Loucy (cell line): ENCODE measurements around the gene NAPSA.
"Not testable (repeated sequence)": the region's sequence is repeated elsewhere in the genome, so short reads cannot be mapped to it uniquely, and the experiment has no call there.

Experiments
- H2AFZ ChIP-seq: fragments of 200-600 bp; sonication (generic); 2 replicates; pipeline ENCODE4 v1.6.0; 2016; ENCODE audit warnings: antibody characterized with exemption, mild to moderate bottlenecking, low read length, moderate library complexity
- H3F3A ChIP-seq: fragments of 200-600 bp; 2 replicates; pipeline ENCODE4 v1.6.0; 2016; ENCODE audit warnings: antibody characterized with exemption, low read depth, mild to moderate bottlenecking
- H3K27me3 ChIP-seq: fragments of 200-600 bp; sonication (generic); 2 replicates; pipeline ENCODE4 v1.6.1; 2014; ENCODE audit warnings: low read length, mild to moderate bottlenecking; ENCODE audit not compliant: insufficient read depth, poor library complexity, severe bottlenecking
- H3K36me3 ChIP-seq: fragments of 200-600 bp; sonication (generic); 2 replicates; pipeline ENCODE4 v1.6.1; 2016; ENCODE audit warnings: low read length; ENCODE audit not compliant: insufficient read depth
- H3K4me1 ChIP-seq: fragments of 200-600 bp; sonication (generic); 2 replicates; pipeline ENCODE4 v1.5.1; 2014; ENCODE audit warnings: low read length, mild to moderate bottlenecking; ENCODE audit not compliant: insufficient read depth, poor library complexity, severe bottlenecking
- H3K4me2 ChIP-seq: fragments of 200-600 bp; sonication (generic); 2 replicates; pipeline ENCODE4 v1.6.0; 2014; ENCODE audit warnings: antibody characterized with exemption, low read length, low read depth, mild to moderate bottlenecking; ENCODE audit not compliant: poor library complexity, severe bottlenecking
- H3K4me3 ChIP-seq: fragments of 200-600 bp; sonication (generic); 2 replicates; pipeline ENCODE4 v1.5.1; 2014; ENCODE audit warnings: low read length, mild to moderate bottlenecking, mixed read lengths; ENCODE audit not compliant: poor library complexity, severe bottlenecking
- H3K79me2 ChIP-seq: fragments of 200-600 bp; sonication (generic); 2 replicates; pipeline ENCODE4 v1.6.1; 2014; ENCODE audit warnings: low read length; ENCODE audit not compliant: insufficient read depth
- H3K9ac ChIP-seq: fragments of 200-600 bp; sonication (generic); 2 replicates; pipeline ENCODE4 v1.6.0; 2014; ENCODE audit warnings: mild to moderate bottlenecking, low read depth, low read length, moderate library complexity; ENCODE audit not compliant: poor library complexity, severe bottlenecking
- H3K9me2 ChIP-seq: fragments of 200-600 bp; sonication (generic); replicated peaks from 2 replicates; pipeline ENCODE4 v1.6.1; 2016; ENCODE audit warnings: low read depth, low read length, mixed read lengths
- H3K9me3 ChIP-seq: fragments of 200-600 bp; sonication (generic); 2 replicates; pipeline ENCODE4 v1.6.1; 2014; ENCODE audit warnings: mild to moderate bottlenecking, antibody characterized with exemption, low read length, low read depth; ENCODE audit not compliant: insufficient read depth
- H4K20me1 ChIP-seq: fragments of 200-600 bp; sonication (generic); 2 replicates; pipeline ENCODE4 v1.6.0; 2014; ENCODE audit warnings: antibody characterized with exemption, low read length, mild to moderate bottlenecking; ENCODE audit not compliant: insufficient read depth, poor library complexity, severe bottlenecking
- CTCF ChIP-seq: fragments of 200-600 bp; sonication (generic); conservative IDR thresholded peaks from 2 replicates; pipeline ENCODE4 v1.5.1; 2014; ENCODE audit warnings: mild to moderate bottlenecking, antibody characterized with exemption, low read length
- EZH2phosphoT487 ChIP-seq: fragments of 200-600 bp; IDR thresholded peaks from 2 replicates; pipeline ENCODE4 v1.6.1; 2018; ENCODE audit warnings: antibody characterized with exemption, mild to moderate bottlenecking, moderate library complexity, borderline replicate concordance

NAPSA gene

GRCh38 chr19:50358483-50359327, 6.7 kb downstream of the NAPSA start:
- Histone ChIP-seq H3F3A (no peaks in the 10 kb centered on the region), H3K9ac (no peak overlapping the region), H4K20me1 (no peaks in the 10 kb centered on the region), H3K79me2 (no peaks in the 10 kb centered on the region), H3K9me3 (no peaks in the 10 kb centered on the region), H3K4me3 (no peak overlapping the region), H3K27me3 (no peaks in the 10 kb centered on the region), H2AFZ (no peak overlapping the region), H3K4me1 (peaks cover 2% of the 10 kb centered on the region), H3K4me2 (no peak overlapping the region), H3K36me3 (no peaks in the 10 kb centered on the region), H3K9me2 (no peaks in the 10 kb centered on the region)
- TF ChIP-seq EZH2phosphoT487, result no peak
- TF ChIP-seq CTCF, result no peak

GRCh38 chr19:50357178-50358100, 8.0 kb downstream of the NAPSA start:
- H3K4me1 ChIP-seq, result no peaks in the 10 kb centered on the region
- H3K79me2 ChIP-seq, result no peaks in the 10 kb centered on the region
- no peaks in the 10 kb centered on the region for H4K20me1 ChIP-seq
- H3K4me3 ChIP-seq, result no peak overlapping the region
- H3K9me3 ChIP-seq, result no peaks in the 10 kb centered on the region
- TF ChIP-seq EZH2phosphoT487 (no peak), CTCF (peak; percentile 84)
- no peaks in the 10 kb centered on the region for H3K36me3 ChIP-seq
- H3K27me3 ChIP-seq, result no peaks in the 10 kb centered on the region
- no peak overlapping the region for H3K9ac ChIP-seq
- H3F3A ChIP-seq, result no peaks in the 10 kb centered on the region
- H2AFZ ChIP-seq, result peak overlapping the region; percentile 65
- peak overlapping the region; percentile 16 for H3K4me2 ChIP-seq
- no peaks in the 10 kb centered on the region for H3K9me2 ChIP-seq

- H2AFZ ChIP-seq, result no peak overlapping the region
- H3K27me3 ChIP-seq, result no peaks in the 10 kb centered on the region
- no peaks in the 10 kb centered on the region for H3F3A ChIP-seq
- no peak overlapping the region for H3K9ac ChIP-seq
- H3K9me3 ChIP-seq, result no peaks in the 10 kb centered on the region
- H3K79me2 ChIP-seq, result no peaks in the 10 kb centered on the region
- H4K20me1 ChIP-seq, result no peaks in the 10 kb centered on the region
- H3K36me3 ChIP-seq, result no peaks in the 10 kb centered on the region
- no peaks in the 10 kb centered on the region for H3K4me1 ChIP-seq
- H3K4me3 ChIP-seq, result no peak overlapping the region
- H3K4me2 ChIP-seq, result no peak overlapping the region
- TF ChIP-seq CTCF (no peak), EZH2phosphoT487 (no peak)
- H3K9me2 ChIP-seq, result no peaks in the 10 kb centered on the region
Observed at GRCh38 chr19:50356691-50357177, 8.7 kb downstream of the NAPSA start.

- H3K27me3 ChIP-seq, H3F3A ChIP-seq, H3K4me1 ChIP-seq, H3K9me3 ChIP-seq, H4K20me1 ChIP-seq, H3K4me3 ChIP-seq, H3K4me2 ChIP-seq, H3K9ac ChIP-seq, H3K36me3 ChIP-seq, H3K79me2 ChIP-seq, H3K9me2 ChIP-seq, H2AFZ ChIP-seq: not testable (repeated sequence)
Observed at GRCh38 chr19:50353487-50353880, 12.0 kb downstream of the NAPSA start.
